ENCODE results near the gene PDIA3.
"Not testable (repeated sequence)": the region's sequence is repeated elsewhere in the genome, so short reads cannot be mapped to it uniquely, and the experiment has no call there.

Gene PDIA3

DNA sequence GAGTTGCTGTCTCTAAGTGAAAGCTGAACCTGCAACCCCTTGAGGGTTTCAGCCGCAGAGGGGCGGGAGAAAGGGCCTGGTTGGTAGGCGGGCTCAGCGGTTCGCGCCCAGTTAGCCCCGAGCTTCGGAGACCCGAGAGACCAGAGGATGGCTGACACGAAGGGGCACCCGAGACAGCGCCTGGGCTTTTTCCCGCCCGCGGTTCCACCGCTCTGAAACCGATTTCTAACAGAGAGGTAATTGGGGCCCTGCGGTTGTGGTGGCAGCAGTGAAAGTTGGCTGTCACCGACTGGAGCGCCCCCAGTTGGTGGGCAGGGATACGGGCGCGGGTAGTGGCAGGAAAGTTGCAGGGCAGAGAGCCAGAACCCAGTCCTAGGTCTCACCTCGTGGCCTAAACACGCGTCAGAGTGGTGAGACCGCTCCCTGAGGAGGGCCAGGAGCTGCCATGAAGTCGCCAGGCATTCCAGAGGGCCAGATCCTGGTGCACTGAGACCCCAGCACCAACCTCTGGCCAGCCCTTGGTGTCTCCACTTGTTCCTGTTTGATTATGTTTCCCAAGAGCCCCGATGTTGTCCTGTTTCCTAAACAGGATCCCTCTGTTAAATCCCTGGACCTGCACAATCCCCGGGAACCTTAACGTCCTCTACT, 31.2 kb downstream of the PDIA3 start:
- DNase-seq: peak; percentile 87

DNA sequence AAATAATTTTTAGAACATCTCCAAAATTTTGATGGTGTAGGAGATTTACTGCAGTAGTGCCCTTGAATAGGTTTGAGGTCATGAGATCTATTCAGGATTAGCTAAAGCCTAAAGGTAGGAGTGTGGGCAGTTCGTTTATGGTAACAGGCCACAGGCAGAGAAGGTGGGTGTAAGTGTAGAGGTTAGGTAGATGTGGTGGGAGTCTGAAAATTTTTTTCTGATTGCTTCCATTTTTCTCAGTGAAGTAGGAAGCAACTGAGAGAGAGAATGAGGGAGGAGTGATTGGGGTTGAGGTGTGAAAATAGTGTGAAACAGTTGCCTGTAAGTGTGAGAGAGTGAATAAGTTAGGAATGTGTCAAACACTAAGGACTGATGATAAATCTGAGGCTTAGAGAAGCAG, 32.8 kb downstream of the PDIA3 start:
- DNase-seq: no peak

DNA sequence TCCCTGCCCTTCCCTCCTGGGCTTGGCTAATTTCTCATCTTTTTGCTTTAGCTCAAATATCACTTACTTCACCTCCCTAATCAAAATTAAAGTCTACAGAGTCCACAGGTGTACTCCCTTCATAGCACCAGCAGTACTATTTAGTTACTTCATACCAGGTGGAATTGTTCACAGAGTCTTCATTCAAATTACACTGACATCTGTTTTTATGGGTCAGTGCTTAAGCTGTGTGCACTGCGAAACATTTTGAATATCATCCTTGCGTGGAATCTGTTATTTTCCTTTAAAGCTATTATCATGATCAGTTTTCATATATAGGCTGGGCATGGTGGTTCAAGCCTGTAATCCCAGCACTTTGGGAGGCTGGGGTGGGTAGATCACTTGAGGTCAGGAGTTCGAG, 43.2 kb downstream of the PDIA3 start:
- no peak for DNase-seq

DNA sequence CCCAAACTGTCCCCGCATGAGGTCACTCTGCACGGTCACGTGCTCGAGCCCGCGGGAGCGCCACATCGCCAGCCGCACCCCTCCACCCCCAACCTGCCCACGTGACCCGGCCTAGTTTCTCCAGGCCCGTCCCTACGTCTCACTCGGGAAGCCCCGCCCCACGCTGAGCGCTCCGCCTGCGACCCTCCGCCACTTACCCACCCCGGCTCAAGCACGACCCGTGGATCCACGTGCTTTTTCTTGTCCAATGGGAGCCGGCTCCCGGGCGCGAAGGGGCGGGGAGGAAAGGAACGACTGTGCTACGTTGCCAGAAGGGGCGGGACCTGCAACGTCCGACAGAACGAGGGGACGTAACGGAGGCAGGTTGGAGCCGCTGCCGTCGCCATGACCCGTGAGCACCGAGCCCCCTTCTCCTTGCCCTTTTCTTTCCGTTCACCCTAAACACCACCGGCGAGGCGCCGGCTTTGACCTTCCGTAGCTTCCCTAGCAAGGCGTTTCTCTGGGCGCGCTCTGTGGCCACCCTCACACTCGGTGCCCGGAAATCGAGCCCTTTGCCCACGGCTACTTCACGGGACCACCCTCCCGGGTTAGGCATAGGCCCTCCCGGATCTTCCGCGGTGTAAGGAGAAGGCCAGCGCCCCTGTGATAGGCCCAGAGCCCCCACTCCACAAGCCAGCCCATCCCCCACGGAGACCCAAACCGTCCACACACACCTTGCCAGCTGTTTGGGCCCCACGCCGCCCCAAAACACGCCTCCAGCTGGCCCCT, 45.9 kb downstream of the PDIA3 start, which contains the start of gene SERF2:
TSS of gene SERF2 (plus strand) at position 328 of the 768 bp plus-strand sequence. CDS start at position 385, 57 bp downstream.
- peak; percentile 99 for DNase-seq

DNA sequence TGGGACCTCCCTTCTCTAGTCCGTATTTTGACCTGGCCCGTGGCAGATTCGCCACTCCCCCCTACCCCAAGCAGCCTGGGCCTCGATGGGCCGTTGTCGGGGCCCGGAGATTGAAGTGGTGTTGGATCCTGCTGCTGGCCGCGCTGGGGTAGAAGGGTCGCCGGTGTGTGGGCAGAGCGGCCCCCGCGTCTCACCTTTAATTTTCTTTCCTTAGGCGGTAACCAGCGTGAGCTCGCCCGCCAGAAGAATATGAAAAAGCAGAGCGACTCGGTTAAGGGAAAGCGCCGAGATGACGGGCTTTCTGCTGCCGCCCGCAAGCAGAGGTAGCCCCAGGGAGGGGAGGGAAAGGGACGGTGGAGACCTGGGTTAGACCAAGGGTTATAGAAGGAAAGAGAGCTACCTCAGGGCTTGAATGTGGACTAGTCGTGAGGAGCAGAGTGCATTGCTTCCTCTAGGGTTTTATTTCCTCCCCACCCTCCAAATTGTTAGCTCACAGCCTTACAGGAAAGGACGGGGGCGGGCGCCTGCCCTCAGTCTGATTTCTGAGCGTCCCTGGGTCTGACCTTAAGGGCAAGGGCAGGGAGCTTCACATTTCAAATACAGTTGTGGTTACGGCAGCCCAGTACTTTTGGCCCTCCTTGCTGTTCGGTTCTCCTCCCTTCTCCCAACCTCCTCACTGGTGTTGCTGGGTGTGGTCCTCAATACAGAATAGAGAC, 46.7 kb downstream of the PDIA3 start:
- no peak for DNase-seq

DNA sequence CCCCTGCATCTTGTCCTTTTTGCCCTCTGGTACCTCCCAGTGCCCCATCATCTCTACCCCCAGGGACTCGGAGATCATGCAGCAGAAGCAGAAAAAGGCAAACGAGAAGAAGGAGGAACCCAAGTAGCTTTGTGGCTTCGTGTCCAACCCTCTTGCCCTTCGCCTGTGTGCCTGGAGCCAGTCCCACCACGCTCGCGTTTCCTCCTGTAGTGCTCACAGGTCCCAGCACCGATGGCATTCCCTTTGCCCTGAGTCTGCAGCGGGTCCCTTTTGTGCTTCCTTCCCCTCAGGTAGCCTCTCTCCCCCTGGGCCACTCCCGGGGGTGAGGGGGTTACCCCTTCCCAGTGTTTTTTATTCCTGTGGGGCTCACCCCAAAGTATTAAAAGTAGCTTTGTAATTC, 47.4 kb downstream of the PDIA3 start:
- no peak for DNase-seq

DNA sequence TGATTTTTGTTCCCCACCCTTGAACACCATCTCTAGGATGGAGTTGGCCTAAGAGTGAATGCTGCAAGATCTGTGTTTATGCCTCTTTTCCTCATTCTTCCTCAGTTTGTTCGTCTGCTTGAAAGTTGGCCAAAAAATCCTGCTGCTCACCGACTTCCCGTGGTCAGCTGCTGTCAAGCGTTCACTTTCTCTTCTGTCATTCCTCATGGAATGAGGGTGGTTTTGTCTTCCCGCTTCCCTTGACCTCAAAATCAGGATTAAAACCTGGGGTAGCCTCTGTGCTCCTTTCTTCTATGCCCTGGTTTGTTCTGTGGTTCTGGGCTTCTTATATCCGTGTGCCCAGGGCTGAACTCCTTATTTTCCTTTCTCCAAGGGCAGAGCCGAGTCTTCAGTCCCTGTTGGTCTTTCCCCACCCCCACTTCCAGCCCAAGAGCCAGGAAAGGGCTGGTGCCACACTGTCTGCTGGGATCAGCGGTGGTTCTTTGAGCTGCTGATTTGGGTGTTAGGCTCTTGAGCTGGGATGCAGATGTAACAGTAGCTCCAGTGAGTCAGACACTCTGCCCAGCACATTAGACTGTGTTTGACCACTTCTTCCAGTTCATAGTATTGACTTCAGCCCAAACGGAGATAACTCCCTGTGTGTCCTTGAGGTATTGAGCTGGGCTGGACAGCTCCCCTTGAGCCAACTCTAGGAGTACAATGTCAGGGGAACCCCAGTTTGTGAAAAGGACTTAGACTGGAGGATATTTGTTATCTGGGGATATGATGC, 48.2 kb downstream of the PDIA3 start:
- no peak for DNase-seq

DNA sequence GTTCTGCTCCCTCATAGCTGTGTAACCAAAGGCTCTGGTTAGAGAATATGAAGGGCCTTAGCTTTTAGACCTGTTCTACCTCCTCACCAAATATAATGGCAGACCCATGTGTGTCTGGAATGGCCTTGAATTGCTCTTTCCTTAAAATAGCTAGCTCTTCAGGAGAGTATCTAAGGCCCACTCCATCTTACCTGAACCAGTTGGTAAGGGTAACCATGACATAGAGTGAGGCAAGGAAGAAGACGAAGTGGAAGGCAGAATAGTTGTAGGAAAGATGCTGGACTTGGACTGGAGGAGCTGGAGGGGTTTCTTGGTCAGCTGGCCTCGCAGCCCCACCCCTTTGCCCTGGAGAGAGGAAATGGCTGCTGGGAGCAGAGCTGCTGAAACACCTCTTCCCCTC, 49.0 kb downstream of the PDIA3 start:
- DNase-seq: no peak

DNA sequence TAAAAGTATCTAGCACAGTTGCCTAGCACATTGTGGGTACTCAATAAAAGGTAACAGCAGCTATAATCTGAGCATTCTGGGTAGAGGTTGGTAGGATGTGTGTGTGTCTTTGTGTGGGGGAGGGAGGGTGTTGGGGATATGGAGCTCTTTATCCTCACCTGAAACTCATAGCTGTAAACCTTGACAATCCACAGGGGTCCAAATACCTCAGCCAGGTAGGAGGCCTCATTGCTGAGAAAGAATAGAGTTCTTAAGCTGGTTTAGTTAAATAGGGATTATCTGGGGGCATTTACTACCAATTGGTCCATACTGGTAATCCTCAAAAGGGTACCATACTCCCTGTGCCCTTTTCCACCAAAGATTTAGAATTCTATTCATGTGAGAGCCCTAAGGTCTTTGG, 49.8 kb downstream of the PDIA3 start:
- DNase-seq: no peak

DNA sequence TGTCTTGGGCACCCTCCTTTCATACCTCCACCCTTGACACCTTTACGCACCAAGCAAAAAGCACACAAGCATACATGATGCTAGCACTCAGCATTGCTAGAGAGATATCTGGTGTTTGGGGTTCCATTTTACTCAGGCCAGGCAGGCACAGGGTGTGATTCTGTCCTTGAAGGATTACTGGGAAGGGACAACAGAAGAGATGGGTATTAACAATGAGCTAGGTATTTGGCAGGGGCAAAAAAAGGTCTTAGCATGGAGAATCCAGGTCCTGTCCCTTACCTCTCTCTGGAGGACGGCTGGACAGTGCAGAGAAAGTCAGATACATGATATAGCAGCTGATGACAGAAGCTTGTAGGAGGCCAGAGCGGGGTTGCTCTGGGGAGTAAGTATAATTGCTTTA, 50.3 kb downstream of the PDIA3 start:
- no peak for DNase-seq

DNA sequence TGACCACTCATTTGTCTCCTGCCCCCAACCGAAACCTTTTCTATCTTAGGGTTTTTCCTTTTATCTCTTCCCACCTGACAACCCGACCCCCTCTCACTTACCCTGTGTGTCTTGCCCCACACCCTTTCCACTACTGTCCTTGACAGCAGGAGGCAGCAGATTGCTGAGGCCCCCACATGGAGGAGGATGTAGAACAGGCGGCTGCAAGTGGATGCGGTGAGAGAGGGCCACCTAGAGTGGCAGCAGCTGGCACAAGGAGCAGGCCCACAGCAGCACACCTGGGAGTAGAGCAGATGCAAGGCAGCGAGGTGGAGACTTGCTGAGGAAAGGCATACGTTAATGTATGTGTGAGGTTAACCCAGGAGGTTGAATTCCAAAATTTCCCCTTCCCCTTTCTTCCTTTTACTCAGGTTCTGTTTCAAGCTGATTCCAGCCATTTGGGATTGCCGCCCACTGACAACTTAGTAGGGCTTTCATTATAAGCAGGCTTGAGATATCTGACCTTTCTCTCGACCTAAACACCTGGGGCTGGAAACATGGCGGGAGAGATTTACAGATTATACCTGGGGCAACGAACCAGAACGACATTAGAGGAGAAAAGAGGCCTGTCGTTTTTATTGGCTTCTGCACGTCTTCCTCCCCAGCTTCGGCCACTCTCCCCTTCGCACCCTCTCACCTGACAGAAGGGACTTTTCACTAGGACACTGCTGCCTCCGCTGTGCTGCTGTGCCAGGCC, 53.1 kb downstream of the PDIA3 start:
- DNase-seq: peak; percentile 61

DNA sequence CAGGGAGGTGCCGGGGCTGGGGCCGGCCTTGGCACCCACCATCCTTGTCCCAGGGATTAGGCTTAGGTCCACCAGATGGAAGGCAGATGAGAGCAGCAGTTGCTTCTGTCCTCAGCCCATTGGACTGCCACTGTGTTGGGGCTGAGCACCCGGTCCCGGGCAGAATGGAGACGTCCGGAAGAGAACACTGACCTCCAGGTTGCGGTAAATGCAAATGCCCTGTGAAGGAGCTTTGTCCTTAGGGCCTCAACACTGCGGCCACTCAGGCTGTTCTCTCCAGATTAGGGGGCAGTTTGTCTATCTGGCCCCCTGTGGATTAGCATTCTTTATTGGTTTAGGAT, 53.7 kb downstream of the PDIA3 start, which contains the start of gene SERINC4:
TSS of gene SERINC4 (minus strand) at position 276 of the 341 bp plus-strand sequence. CDS start at position 42, 234 bp downstream.
- DNase-seq: no peak

DNA sequence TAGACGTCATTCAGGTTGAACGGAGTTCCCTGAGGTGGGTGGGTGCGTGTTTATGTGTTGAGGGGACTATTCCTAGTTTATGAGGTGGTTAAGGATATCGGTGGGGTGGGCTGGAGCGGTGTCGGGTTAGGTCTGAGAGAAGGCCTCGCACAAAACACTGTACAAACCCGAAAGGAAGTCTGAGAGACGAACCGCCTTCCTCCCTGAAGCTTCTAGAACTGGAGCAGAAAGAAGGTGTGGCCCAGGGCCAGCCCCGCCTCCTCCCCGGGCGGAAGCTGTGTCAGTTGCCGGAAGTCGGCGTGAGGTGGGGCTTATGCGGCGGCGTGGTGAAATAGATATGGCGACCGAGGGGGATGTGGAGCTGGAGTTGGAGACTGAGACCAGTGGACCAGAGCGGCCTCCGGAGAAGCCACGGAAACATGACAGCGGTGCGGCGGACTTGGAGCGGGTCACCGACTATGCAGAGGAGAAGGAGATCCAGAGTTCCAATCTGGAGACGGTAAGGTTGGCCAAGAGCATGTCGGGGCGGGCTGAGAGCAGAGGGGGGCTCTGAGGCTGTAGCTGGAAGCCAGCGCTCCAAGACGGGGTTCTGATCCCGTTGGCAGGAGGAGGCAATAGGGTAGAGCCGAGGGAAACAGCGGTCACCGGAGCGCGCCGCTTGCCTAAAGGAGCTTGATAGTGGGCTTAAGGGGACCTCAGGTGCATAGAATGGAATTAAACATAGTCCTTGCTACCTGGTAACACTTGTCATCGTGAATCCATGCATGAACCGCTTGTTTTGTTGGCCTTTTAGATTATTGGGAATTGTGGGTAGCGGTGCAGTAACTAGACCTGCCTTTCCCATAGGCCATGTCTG, 54.3 kb downstream of the PDIA3 start, which contains the start of gene HYPK:
TSS of gene HYPK (plus strand) at position 314 of the 856 bp plus-strand sequence. CDS start at position 338, 24 bp downstream.
- peak; percentile 88 for DNase-seq

DNA sequence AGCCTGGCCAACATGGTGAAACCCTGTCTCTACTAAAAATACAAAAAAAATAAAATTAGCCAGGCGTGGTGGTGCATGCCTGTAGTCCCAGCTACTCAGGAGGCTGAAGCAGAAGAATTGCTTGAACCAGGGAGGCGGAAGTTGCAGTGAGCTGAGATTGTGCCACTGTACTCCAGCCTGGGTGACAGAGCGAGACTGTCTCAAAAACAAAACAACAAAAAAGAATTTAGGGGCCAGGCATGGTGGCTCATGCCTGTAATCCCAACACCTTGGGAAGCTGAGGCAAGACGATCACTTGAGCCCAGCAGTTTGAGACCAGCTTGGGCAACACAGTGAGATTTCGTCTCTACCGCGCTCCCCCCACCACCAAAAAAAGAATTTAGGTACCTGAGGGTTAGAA, 56.4 kb downstream of the PDIA3 start:
- DNase-seq: not testable (repeated sequence)

DNA sequence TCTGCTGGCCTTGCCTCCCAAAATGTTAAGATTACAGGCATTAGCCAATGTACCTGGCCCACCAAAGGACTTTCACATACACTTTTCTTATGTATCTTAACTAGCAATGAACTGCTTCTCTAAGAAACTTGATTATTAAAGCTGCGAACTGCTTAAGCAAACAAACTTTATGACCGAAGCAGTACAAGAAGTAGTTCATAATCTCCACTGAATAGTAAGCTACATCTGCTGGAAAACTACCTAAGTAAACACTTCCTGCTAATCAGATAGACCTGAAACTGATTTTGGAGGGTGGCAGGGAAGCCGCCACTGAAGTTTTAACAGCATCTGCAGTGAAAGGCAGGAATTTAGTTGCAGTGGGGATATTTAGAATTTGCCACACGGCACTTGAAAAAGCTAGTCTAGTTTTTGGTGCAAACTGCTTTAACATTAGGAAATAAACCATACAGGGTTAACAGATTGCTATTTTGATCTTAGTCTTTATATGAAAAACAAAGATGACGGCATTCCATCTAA, 62.3 kb downstream of the PDIA3 start:
- no peak for DNase-seq

DNA sequence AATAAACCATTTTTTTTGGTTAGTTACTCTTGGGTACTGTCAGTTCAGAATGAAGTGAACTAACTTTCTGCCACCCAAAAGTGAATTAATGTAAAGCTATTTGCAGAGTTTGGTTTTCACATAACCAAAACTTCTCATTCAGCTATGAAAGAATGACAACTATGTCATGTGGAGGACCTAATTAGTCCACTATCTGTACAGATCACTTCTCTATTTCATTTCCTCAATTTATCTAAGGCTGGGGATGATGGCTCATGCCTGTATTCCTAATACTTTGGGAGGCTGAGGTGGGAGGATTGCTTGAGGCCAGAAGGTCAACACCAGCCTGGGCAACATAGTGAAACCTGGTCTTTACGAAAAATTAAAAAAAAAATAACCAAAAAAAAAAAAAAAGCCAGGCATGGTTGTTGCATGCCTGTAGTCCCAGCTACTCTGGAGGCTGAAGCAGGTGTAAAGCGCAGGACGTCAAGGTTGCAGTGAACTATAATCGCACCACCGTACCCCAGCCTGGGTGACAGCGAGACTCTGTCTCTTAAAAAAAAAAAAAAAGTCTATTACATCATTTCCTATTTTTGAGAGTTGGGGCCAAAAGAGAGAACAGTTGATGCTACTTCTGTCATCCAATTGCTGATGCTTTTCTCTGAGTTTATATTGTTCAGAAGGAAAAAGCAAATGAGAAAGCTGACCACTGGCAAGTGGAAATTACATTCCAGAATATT, 62.9 kb downstream of the PDIA3 start:
- no peak for DNase-seq

DNA sequence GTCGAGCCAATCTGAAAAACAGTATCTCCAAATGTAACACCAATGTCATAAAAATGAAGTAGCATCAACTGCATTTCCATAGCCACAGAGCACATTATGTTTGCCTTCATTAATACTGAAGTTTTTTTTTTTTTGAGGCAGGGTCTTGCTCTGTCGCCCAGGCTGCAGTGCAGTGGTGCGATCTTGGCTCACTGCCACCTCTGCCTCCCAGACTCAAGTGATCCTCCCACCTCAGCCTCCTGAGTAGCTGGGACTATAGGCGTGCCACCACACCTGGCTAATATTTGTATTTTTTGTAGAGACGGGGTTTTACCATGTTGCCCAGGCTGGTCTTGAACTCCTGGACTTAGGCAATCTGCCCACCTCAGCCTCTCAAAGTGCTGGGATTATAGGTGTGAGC, 68.8 kb downstream of the PDIA3 start:
- not testable (repeated sequence) for DNase-seq

DNA sequence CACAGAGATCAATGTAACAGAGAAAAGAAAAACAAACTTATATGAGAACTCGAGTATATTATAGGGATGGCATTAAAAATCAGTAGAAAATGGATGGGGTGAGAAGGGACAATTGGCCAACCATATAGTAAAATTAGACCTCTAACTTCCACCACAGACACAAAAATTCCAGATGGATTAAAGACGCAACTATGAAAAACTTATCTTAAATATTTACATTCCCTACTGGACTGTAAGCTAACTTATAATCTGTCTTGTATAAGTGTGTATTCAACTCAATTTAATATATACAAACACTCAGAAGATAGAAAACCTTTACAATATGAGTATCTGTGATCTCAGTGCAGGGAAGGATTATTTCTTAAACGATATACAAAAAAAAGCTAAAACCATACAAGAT, 75.3 kb downstream of the PDIA3 start:
- DNase-seq: no peak

All from COR-L47 (cell line).